ENCODE results near the gene TJP2.

The TJP2 gene

GRCh38 chr9:69297300-69297980 is 123.4 kb downstream of the TJP2 start:
- DNase-seq, result no peak

DNA sequence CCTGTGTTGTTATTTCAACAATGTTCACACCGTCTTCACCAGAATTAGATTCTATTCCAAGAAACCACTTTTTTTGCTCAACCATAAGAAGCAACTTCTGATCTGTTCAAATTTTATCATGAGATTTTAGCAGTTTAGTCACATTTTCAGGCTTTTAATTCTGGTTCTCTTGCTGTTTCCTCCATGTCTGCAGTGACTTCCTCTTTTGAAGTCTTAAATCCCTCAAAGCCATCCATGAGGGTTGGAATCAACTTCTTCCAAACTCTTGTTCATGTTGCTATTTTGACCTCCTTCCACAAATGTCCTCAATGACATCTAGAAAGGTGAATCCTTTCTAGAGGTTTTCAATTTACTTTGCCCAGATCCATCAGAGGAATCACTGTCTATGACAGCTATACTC is 125.2 kb downstream of the TJP2 start:
- DNase-seq, result no peak

- no peak for DNase-seq
Observed at GRCh38 chr9:69299826-69300225, 125.7 kb downstream of the TJP2 start.

GRCh38 chr9:69303331-69303730 is 129.3 kb downstream of the TJP2 start:
- DNase-seq, result no peak

DNA sequence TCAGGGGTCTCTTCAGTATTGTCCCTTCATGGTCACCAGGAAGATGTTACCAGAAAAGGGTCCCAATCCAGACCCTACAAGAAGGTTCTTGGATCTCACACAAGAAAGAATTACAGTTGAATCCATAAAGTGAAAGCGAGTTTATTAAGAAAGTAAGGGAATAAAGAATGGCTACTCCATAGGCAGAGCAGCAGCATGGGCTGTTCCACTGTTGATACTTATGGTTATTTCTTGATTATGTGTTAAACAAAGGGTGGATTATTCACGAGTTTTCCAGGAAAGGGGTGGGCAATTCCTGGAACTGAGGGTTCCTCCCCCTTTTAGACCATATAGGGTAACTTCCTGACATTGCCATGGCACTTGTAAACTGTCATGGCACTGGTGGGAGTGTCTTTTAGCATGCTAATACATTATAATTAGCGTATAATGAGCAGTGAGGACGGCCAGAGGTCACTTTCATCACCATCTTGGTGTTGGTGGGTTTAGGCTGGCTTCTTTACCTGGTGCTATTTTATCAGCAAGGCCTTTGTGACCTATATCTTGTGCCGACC is 132.9 kb downstream of the TJP2 start:
- peak; percentile 7 for DNase-seq

- no peak for DNase-seq
Observed at GRCh38 chr9:69307446-69308205, 133.5 kb downstream of the TJP2 start.

DNA sequence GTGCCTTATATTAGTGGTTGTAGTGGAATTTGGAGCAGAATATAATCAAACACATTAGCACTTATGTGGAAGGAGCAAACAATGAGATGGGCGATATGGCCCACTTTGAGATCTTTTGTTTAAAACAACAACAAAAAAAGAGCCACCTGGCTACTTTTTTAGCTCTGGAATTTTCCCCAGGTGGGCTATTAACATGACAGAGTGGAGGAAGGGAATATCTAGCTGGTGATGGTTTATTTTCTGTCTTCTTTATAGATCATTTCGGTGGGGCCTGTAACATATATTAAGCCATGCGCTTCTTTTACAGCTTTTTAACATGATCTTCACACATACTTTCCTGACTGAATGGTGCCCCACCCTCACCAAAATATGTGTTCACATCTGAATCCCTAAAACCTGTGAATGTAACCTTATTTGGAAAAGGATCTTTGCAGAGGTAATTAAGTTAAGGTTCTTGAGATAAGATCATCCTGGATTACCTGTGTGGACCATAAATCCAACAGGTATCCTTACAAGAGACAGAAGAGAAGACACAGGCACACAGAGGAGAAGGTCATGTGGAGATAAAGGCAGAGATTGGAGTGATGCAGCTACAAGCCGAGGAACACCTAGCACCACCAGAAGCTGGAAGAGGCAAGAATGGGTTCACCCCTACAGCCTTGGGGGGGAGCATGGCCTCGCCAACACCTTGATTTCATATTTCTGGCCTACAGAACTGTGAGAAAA is 134.3 kb downstream of the TJP2 start:
- no peak for DNase-seq

DNA sequence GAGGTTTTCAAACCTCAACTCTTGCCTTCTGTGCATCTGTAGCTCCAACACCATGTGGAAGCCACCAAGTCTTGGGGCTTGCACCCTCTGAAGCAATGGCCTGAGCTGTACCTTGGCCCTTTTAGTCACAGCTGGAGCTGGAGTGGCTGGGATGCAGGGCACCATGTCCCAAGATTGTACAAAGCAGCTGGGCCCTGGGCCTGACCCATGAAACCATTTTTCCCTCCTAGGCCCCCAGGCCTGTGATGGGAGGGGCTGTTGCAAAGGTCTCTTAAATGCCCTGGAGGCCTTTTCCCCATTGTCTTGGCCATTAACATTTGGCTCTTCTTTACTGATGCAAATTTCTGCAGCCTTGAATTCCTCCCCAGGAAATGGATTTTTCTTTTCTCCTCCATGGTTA is 139.1 kb downstream of the TJP2 start:
- no peak for DNase-seq

DNA sequence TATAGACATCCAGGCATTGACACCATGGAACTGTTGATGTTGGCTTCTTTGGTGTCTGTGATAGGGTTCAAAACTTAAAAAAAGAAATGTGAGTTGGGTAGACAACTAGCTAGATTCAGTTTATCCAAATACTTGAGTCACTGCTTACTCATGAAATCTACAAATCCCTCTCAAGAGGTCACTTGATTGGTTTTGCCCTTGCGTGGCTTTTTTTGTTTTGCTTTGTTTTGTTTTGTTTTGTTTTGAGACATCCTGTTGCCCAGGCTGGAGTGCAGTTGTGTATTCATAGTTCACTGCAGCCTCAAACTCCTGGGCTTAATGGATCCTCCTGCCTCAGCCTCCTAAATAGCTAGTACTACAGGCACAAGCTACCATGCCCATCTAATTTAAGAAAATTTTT is 140.5 kb downstream of the TJP2 start:
- DNase-seq, result no peak

GRCh38 chr9:69317081-69317480 is 143.0 kb downstream of the TJP2 start:
- no peak for DNase-seq

- no peak for DNase-seq
Observed at GRCh38 chr9:69317894-69318293, 143.8 kb downstream of the TJP2 start.

DNA sequence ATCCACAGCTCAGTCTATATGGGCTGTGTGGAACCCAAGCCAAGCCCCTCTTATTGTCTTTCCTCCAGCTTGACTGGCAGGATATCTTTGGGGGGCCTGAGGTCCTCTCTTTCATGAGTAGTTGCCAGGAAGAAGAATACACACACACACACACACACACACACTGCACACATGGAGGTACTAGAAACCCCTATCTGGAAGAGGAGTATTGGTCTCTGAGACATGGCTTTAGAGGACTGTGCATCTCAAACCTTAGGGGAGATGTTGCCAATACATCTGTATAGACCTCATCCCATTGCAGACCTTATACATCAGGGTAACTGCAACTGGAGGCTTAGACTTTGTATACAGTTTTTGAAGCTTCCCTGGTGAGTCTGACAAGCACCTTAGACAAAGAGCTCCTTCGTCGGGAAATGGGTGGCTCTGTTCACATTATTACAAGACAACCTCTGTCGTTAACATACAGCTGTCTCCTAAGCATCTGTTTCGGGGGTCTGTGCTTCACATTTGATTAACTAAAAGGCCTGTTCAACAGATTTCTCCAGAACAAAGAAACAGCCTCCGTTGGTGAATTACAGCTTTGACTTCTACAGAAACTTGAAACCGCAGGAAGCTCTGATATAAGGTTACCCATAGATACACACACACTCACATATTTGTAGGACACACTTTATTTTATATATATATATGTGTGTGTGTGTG is 145.4 kb downstream of the TJP2 start:
- no peak for DNase-seq

- no peak for DNase-seq
Observed at GRCh38 chr9:69322256-69322655, 148.2 kb downstream of the TJP2 start.

DNA sequence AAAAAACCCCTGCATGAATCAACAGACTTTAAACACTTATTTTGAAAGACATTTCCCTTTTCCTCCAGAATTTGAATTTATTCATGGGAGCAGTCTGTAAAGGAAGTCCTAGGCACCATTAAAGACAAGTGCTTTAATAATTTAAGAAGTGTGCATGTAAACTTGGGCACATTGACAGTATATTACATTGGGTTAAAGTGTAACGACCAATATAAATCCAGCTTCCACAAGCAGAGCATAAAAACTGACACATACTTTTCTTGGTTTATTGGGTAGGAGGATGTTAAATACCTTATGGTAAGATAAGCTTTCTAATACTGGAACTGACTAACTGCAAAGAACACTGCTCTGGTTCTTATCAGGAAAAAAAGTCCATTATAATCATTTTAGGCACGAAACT is 149.8 kb downstream of the TJP2 start:
- DNase-seq, result no peak

Measured in hematopoietic multipotent progenitor cell treated with erythropoietin and hydrocortisone succinate and interleukin-3 and kit ligand, for 8 days (in vitro differentiated cells).